ENCODE results near the gene MRPL9.
"Not testable (repeated sequence)": the region's sequence is repeated elsewhere in the genome, so short reads cannot be mapped to it uniquely, and the experiment has no call there.

- TF ChIP-seq ZNF274 (IDR thresholded peaks at IDR 0.05; ENCODE audit: low read depth, low read length); YY1 (IDR thresholded peaks at IDR 0.05; ENCODE audit: insufficient read depth, insufficient read length); SUZ12 (IDR thresholded peaks at IDR 0.05; ENCODE audit: extremely low read depth, insufficient read depth, insufficient read length): not testable (repeated sequence)
Observed at GRCh38 chr1:151768351-151769066, 5.2 kb upstream of the MRPL9 start.

All from NT2/D1 (cell line).